Mucosa of stomach (tissue), 1 donor: ENCODE measurements around the gene SHISA3.

ENCODE experiments used
- H3K27me3 ChIP-seq: one replicate; pipeline ENCODE4 v1.7.0; 2013; ENCODE audit warnings: mild to moderate bottlenecking, low read length; ENCODE audit not compliant: control insufficient read depth, insufficient read depth
- H3K36me3 ChIP-seq: one replicate; pipeline ENCODE4 v1.7.0; 2013; ENCODE audit warnings: low read length; ENCODE audit not compliant: control insufficient read depth, insufficient read depth
- H3K4me1 ChIP-seq: one replicate; pipeline ENCODE4 v1.7.0; 2013; ENCODE audit warnings: mild to moderate bottlenecking, low read length; ENCODE audit not compliant: control insufficient read depth, insufficient read depth
- H3K4me3 ChIP-seq: one replicate; pipeline ENCODE4 v1.7.0; 2013; ENCODE audit warnings: low read length
- H3K9ac ChIP-seq: one replicate; pipeline ENCODE4 v1.7.0; 2013; ENCODE audit warnings: mild to moderate bottlenecking, low read length, moderate library complexity
- H3K9me3 ChIP-seq: one replicate; pipeline ENCODE4 v1.7.0; 2013; ENCODE audit warnings: mild to moderate bottlenecking, low read length, moderate library complexity; ENCODE audit not compliant: control insufficient read depth
- donor health status: Pancreatic carcinoma.

SHISA3 gene

DNA sequence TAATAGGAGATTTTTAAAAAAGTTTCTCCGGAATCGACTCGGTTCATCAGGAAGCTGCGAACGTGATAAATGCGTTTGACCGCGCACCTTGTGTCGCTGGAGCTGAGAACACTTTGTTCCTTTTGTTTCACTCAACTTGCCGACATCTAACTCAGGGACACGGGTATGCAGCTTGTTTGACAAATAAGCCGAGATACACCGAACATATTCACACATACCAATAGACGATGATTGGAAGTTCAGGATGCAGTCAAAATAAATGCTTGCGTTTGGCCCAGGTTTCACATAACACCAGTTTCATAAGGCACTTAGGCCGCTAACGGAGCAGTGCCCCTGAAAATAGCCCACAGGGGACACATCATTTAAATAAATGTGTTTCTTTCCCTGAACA lies 932 bp upstream of the SHISA3 start:
- Histone ChIP-seq H3K27me3 (peaks cover 60% of the 10 kb centered on the region), H3K9ac (no peak overlapping the region), H3K36me3 (no peaks in the 10 kb centered on the region)

DNA sequence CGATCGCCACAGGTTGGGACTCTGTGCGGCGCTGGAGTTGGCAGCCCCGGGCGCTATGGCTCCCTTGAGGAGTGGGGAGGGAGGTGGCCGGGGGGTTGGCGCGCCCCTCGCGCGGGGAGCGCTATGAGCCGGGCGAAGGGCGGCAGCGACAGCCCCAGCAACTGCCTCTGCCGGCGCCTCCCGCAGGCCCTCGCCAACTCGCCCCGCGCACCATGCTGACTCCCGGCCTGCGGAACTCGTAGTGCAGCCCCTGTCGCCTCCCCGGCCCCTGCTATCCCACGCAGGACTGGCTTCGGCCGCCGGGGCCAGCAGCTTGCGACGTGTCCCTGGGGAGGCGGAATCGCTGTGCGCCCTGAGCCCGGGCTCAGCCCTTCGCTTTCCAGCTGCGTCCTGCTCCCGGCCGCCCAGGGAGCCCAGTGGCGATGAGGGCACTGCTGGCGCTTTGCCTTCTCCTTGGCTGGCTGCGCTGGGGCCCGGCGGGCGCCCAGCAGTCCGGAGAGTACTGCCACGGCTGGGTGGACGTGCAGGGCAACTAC lies 415 bp downstream of the SHISA3 start:
- no peaks in the 10 kb centered on the region for H3K9me3 ChIP-seq
- peaks cover 16% of the 10 kb centered on the region for H3K4me1 ChIP-seq
- no peak overlapping the region for H3K9ac ChIP-seq
- H3K4me3 ChIP-seq, result no peak overlapping the region
- no peaks in the 10 kb centered on the region for H3K36me3 ChIP-seq
- peaks cover 62% of the 10 kb centered on the region for H3K27me3 ChIP-seq

More for the DNA sequence above, 932 bp upstream of the SHISA3 start:
- no peak overlapping the region for H3K4me3 ChIP-seq
- H3K9me3 ChIP-seq, result no peaks in the 10 kb centered on the region
- H3K4me1 ChIP-seq, result peaks cover 16% of the 10 kb centered on the region

DNA sequence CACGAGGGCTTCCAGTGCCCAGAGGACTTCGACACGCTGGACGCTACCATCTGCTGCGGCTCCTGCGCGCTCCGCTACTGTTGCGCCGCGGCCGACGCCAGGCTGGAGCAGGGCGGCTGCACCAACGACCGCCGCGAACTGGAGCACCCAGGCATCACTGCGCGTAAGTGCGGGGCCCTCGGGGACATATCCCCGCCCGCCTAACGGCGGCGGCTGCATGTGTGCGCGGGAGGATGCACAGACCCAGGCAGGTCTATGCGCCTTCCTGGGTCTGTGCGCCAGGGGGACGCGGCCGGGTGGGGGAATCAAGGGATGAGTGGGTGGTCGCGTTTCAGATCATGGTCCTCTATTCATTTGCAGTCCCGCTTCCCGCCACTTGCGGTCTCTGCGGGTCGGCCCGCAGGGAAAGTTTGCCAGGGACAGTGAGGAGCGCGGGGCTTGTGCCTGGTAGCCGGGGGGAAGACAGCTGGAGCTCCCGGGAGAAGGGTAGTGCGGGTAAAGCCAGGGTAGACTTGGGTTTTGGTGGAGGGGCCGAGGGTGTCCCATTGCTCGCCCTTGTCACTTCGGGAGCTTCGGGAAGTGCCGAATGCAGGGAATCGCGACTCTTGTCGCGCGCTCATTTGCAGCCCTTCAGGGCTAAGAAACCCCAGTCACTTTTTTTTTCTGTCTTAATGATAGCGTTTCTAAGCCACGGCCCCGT lies 1.0 kb downstream of the SHISA3 start:
- Histone ChIP-seq H3K36me3 (no peaks in the 10 kb centered on the region), H3K4me3 (no peak overlapping the region), H3K4me1 (peaks cover 16% of the 10 kb centered on the region), H3K27me3 (peaks cover 62% of the 10 kb centered on the region), H3K9me3 (no peaks in the 10 kb centered on the region), H3K9ac (no peak overlapping the region)

DNA sequence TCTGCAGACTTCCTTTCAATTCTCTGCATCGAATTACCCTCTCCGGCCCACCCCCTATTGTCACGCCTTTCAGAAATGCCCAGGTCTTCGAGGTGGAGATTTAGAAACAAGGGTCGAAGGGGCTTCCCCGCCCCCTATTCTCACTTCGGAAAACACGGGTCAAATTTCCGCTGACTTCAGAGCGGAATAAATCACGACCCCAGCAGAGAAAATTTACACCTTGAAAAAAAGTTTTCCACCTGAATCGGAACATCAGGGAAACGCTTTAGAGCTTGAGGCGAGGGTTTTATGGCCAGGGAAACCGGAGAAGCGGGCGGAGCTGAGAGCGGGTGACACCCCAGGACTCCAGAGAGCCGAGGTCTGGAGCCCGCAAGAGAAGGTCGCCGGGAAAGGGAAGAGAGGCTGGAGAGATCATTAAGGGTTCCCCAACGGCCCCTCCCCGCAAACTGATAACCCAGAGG lies 1.6 kb downstream of the SHISA3 start:
- no peaks in the 10 kb centered on the region for H3K9me3 ChIP-seq
- peaks cover 16% of the 10 kb centered on the region for H3K4me1 ChIP-seq
- H3K4me3 ChIP-seq, result no peak overlapping the region
- no peak overlapping the region for H3K9ac ChIP-seq
- peaks cover 62% of the 10 kb centered on the region for H3K27me3 ChIP-seq
- H3K36me3 ChIP-seq, result no peaks in the 10 kb centered on the region

DNA sequence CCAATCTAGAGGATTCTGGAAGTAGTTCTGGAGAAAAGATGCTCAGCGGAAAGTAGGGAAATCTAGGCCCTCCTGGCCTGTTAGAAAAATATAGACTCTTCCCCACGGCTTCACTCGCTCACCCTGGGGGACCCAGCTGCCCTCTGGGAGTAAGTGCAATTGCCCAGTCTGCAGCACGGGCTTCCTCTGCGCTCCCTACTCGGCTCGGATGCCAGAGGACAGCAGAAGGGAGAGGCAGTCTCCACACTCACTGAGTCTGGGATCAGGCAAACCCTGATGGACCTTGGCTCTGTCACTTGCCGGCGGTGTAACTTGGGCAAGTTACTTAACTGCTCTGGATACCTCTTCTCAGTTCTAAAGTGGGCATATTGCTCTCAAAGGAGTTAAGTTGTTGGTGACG lies 2.1 kb downstream of the SHISA3 start:
- Histone ChIP-seq H3K9me3 (no peaks in the 10 kb centered on the region), H3K4me1 (peaks cover 16% of the 10 kb centered on the region), H3K9ac (no peak overlapping the region), H3K36me3 (no peaks in the 10 kb centered on the region), H3K27me3 (peaks cover 62% of the 10 kb centered on the region), H3K4me3 (no peak overlapping the region)

DNA sequence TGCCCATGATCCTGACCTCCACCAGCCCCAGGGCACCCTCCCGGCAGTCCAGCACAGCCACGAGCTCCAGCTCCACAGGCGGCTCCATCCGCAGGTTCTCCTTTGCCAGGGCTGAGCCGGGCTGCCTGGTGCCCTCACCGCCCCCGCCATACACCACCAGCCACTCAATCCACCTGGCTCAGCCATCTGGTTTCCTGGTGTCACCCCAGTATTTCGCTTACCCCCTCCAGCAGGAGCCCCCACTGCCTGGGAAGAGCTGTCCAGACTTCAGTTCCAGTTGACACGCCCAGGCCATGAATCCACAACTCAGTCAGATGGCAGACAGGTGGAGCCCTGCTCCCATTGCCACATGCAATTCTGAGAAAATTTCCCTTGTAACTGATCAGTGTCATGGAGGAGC lies 3.9 kb downstream of the SHISA3 start:
- Histone ChIP-seq H3K27me3 (peaks cover 53% of the 10 kb centered on the region), H3K9ac (no peak overlapping the region), H3K4me3 (no peak overlapping the region), H3K9me3 (no peaks in the 10 kb centered on the region), H3K36me3 (no peaks in the 10 kb centered on the region), H3K4me1 (peaks cover 16% of the 10 kb centered on the region)

DNA sequence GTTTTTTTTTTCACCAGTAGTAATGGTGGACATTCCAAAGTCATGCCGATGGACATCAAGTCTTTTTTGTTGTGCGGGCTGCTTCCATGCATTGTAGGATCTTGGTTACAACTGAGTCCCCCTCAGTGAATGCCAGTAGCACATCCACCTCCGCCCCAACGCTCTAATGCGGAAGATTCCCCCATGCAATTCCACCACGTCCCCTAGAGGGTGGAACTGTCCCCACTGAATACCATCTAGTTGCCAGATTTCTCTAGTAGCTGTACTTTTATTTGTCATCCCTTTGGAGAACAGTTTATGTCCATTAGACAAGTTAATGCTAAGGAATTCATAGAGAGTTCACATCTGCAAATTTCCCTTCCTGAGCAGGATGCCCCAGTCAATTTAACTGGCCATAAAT lies 6.7 kb downstream of the SHISA3 start:
- H3K4me3 ChIP-seq, result no peak overlapping the region
- no peak overlapping the region for H3K9ac ChIP-seq
- H3K36me3 ChIP-seq, result no peaks in the 10 kb centered on the region
- H3K4me1 ChIP-seq, result peaks cover 2% of the 10 kb centered on the region
- H3K9me3 ChIP-seq, result no peaks in the 10 kb centered on the region
- H3K27me3 ChIP-seq, result peaks cover 26% of the 10 kb centered on the region

DNA sequence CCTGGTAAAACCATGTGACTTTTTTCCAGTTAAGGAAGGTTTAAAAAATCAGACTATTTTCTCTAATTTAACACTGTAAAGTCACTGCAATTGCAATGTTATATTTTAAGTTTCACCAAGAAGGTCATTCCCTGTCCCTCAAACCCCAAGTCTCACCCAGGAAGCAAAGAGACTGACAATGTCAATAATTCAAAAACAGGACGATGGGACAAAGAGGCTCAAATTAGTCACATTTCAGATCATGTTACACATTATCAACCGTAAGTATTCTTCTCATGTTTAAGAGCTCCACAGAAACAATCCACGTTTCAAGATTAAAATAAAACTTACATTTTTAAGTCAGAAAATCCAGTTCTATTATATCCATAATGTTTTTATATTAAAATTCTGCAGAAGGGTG lies 13.2 kb downstream of the SHISA3 start:
- Histone ChIP-seq H3K36me3 (no peaks in the 10 kb centered on the region), H3K9me3 (no peaks in the 10 kb centered on the region), H3K27me3 (no peaks in the 10 kb centered on the region), H3K9ac (no peak overlapping the region), H3K4me1 (no peaks in the 10 kb centered on the region), H3K4me3 (no peak overlapping the region)

DNA sequence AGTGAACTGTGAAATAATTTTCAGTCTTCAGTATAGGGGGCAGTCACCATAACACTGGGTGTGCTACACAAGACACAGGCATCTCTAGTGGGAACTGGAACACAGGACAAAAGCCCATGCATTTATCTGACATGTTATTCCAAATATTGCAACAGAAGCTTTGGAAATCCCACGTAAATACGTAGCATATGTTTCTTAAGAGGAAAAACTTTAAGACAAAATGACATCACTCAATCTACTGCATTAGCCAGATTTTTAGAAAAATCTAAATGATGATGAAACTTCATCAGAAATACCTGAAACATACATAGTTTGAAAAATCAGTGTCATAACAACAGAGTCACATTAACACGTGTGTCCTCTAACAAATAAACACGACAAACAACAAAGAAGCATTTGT lies 14.5 kb downstream of the SHISA3 start:
- Histone ChIP-seq H3K9ac (no peak overlapping the region), H3K36me3 (no peaks in the 10 kb centered on the region), H3K4me1 (no peaks in the 10 kb centered on the region), H3K4me3 (no peak overlapping the region), H3K9me3 (no peaks in the 10 kb centered on the region), H3K27me3 (no peaks in the 10 kb centered on the region)

DNA sequence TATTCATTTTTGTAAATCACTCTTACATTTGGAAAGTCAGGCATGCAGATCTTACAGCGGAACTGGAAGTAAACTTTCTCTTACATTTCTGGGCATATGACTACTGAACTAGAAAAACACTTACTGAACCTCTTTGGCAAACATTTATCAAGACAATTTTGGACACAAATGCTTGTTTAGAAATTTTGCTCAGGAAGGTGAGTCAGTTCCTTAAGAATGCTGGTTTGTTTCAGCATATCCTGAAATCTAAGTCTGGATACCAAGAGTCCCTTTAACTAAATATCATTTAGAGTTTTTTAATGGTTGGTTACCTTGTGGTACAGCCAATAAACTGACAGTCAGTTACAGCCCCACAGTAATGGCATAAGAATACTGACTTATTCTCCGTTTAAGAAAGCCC lies 15.0 kb downstream of the SHISA3 start:
- H3K4me3 ChIP-seq, result no peak overlapping the region
- no peaks in the 10 kb centered on the region for H3K9me3 ChIP-seq
- H3K36me3 ChIP-seq, result no peaks in the 10 kb centered on the region
- H3K27me3 ChIP-seq, result no peaks in the 10 kb centered on the region
- H3K9ac ChIP-seq, result no peak overlapping the region
- no peaks in the 10 kb centered on the region for H3K4me1 ChIP-seq

DNA sequence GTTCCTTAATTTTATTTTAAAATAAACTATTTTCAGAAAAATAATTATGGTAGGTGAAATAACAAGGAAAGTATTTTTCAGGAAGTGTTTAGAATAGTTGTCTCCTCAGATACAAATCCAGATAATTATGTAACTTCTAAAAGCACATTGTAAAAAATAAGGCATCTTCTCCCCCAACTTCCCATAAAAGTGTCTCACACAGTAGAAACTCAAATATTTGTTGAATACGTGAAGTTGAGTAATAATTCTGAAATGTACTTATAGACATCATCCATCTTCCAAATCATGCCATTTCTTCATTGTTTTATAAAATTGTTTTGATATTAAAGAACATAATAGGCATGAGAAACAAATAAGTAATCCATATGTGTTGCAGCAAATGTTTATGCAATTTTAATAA lies 18.0 kb downstream of the SHISA3 start:
- Histone ChIP-seq H3K27me3 (no peaks in the 10 kb centered on the region), H3K4me3 (no peak overlapping the region), H3K36me3 (no peaks in the 10 kb centered on the region), H3K4me1 (no peaks in the 10 kb centered on the region), H3K9ac (no peak overlapping the region), H3K9me3 (no peaks in the 10 kb centered on the region)

DNA sequence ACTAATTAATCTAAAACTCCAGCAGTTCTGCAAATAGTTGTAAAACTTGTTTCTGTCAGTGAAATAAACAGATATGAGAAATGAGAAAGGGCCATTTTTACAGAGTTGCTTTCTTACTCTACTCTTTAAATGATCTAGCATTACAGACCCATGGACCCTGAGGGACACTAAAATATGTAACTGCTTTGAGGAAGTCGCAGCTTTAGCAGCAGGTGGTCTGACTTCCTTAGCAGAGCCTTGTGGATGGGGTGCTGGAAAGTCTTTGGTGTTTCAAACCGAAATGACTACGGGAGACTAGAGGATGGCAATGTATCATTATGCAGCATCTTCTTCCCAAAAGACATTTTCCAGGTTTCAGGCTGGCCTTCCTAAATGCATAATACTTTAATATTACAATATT lies 18.7 kb downstream of the SHISA3 start:
- Histone ChIP-seq H3K9me3 (no peaks in the 10 kb centered on the region), H3K27me3 (no peaks in the 10 kb centered on the region), H3K4me1 (no peaks in the 10 kb centered on the region), H3K4me3 (no peak overlapping the region), H3K36me3 (no peaks in the 10 kb centered on the region), H3K9ac (no peak overlapping the region)

DNA sequence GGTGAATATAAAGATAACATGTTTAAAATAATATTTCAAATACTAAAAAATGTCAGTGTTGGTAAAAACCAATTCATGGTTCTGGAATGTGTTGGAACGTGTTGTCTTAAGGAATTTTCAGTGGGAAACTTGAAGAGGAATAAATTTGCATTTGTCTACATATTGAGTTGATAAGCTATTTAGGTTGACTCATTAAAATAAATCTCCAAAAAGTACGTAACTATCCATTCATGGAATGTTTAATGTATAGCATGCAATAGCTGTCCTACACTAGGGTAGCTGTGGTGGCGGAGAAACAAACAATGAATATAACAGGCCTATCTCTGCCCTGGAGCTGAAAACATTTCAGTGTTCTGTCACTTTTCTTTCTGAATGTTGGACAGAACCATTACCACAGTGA lies 20.3 kb downstream of the SHISA3 start:
- Histone ChIP-seq H3K4me1 (no peaks in the 10 kb centered on the region), H3K27me3 (no peaks in the 10 kb centered on the region), H3K9me3 (no peaks in the 10 kb centered on the region), H3K36me3 (no peaks in the 10 kb centered on the region), H3K9ac (no peak overlapping the region), H3K4me3 (no peak overlapping the region)
